IPS DF 4.7 (cell line): ENCODE results near the gene GCDH.
A peak's percentile ranks its signal among the peaks of the same experiment; 100 is the strongest.
"Not testable (repeated sequence)": the region's sequence is repeated elsewhere in the genome, so short reads cannot be mapped to it uniquely, and the experiment has no call there.

Experiments
- DNase-seq: peaks from one replicate; pipeline ENCODE4 v3.0.0-alpha.2; 2013; ENCODE audit warnings: low spot score; ENCODE audit errors: extremely low read depth

GCDH gene

DNA sequence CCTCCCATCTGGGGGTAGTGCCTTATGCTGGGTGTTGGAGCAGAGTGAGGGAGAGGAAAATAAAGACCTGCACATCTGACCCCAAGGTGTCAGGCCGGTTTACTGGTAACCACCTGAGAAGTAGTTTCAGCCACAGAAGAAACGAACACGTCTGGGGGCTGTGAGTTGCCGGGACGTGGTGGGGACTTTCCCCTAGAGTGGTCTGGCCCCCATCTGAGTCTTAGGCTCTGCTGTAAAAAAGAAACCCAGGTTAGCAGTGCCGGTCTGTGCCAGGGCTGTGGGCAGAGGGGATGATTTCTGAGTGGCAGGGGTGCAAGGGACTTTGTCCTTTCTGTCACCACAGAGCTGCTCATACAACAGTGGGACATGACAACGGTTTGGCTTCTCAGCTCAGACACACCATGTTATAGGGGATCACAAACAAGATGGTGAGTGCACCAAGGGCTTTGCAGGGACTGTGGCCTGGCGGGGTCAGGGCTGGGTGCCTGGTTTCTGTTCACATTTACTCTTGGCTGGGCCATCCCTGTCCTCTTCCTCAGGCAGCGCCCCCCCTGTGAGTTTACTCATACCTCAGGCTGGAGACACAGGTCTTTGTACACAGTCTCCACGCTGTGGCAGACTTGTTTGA, 9.0 kb downstream of the GCDH start:
- DNase-seq: no peak

- no peak for DNase-seq
These were observed 16.2 kb downstream of the GCDH start for GRCh38 chr19:12907166-12907565.

DNA sequence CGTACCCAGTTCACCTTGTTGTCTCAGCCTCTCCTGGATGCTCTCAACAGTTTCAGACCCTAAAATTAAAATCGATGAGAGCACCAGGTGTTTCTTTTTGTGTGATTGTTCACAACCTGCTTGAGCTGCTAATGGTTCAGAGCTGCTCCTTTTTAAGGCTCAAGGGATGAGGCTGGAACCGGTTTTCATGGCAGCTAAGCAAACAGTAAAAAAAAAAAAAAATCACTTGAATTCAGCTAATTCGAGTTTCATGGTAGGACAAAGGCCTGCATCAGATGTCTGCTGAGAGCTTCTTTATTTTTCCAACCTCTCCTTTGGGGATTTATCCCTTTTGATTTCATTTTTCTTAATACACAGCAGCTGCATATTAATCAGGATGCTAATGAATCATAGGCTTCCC, 21.6 kb downstream of the GCDH start:
- DNase-seq: no peak

- no peak for DNase-seq
These were observed 22.1 kb downstream of the GCDH start for GRCh38 chr19:12913011-12913561.

GRCh38 chr19:12913851-12914690, 23.1 kb downstream of the GCDH start:
- DNase-seq: no peak

- not testable (repeated sequence) for DNase-seq
These were observed 24.9 kb downstream of the GCDH start for GRCh38 chr19:12915860-12916259.

GRCh38 chr19:12918253-12918652, 27.3 kb downstream of the GCDH start:
- DNase-seq: no peak

DNA sequence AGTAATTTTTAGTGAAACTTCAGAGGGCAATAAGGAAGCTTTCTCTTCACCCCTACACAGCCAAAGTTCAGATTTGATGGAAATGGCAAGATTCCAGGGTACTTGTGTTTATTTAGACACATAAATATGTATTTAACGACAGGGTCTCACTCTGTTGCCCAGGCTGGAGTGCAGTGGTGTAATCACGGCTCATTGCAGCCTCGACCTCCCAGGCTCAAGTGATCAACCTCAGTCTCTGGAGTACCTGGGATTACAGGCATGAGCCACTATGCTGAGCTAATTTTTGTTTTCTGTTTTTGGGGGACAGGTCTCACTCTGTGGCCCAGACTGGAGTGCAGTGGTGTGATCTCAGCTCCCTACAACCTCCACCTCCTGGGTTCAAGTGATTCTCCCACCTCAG, 30.1 kb downstream of the GCDH start:
- DNase-seq: no peak

GRCh38 chr19:12922959-12923358, 32.0 kb downstream of the GCDH start:
- no peak for DNase-seq

DNA sequence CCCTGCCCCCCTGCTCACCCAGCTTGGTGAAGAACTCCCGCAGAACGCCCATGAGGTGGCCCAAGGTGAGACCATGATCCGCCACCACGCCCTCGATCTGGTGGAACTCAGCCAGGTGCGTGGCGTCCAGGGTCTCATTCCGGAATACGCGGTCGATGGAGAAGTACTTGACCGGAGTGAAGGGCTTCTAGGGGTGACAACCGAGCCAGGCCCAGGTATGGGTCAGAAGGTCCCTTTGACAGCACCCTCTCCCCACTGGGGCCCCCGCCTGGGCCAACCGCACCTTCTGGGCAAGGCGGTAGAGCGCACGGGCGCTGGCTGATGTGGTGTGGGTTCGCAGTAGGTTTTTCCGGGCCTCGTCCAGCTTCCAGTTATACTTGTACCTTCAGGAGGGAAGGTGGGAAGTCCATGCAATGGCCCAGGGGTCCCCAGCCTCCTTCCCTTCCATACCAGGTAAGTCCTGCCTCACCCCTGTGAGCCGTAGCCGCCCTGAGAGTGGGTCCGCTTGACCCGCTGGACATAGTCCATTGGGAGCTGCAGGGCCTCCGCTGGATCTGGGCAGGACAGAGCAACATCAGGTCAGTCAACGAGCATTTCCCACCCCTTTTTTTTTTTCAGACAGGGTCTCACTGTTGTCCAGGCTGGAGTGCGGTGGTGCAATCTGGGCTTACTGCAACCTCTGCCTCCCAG, 33.8 kb downstream of the GCDH start:
- no peak for DNase-seq

GRCh38 chr19:12930002-12930645, 39.2 kb downstream of the GCDH start:
- no peak for DNase-seq

- DNase-seq: no peak
These were observed 41.7 kb downstream of the GCDH start for GRCh38 chr19:12932392-12933286.

DNA sequence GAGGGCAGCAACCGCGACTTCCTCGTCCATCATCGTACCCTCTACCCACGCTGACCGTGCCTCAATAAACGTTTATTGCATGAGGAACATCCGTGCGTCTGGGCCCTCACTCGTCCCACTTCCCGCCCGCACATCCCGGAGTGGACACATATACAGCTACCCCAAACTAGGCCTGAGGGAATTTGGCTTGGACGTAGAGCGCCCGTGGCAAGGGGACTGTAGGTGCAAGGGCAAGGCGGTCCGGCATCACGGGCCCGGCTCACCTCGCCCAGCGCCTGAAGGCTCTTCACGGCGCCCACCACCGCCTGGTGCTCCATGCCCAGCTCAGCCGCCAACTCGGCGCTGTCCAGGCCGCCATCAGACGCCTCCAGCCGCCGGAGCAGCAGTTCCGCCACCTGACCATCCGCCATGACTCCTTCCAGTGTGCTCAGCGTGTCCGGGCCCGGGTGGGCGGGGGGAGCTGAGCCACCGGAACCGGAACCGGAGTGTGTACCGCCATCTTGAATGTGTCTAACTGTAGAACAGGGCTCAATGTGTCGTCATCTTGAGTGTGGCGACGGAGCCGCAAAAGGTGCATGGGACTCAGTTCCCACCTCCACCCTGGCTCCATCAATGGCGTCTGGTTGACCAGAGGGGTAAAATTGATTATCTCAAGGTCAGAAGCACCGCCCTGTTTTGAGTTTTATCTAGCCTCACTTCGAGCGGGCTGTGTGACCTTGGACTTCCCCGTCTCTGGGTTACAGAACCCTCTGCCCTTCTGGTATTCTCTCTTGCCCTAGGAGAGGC, 42.5 kb downstream of the GCDH start, which contains the start of gene FARSA:
Gene FARSA (minus strand): TSS at position 425 of the 786 bp plus-strand sequence. CDS start 15 bp downstream, at position 410.
- no peak for DNase-seq

GRCh38 chr19:12935071-12935470, 44.1 kb downstream of the GCDH start:
- DNase-seq: no peak

- DNase-seq: no peak
These were observed 45.6 kb downstream of the GCDH start for GRCh38 chr19:12936582-12936981.

- no peak for DNase-seq
These were observed 46.4 kb downstream of the GCDH start for GRCh38 chr19:12937093-12937926.

- DNase-seq: peak; percentile 94
These were observed 47.2 kb downstream of the GCDH start, which contains the start of gene CALR for GRCh38 chr19:12937927-12938778. CALR (plus strand) TSS chr19:12938609; CDS start chr19:12938680, 71 bp downstream.
